OCI-LY1 (cell line): ENCODE data around the gene WDR82.

ENCODE experiments used
- H2AFZ ChIP-seq: fragments of 200-600 bp; sonication (generic), shearing (Covaris generic); 2 replicates; pipeline ENCODE4 v1.6.0; 2014; ENCODE audit warnings: antibody characterized with exemption, mild to moderate bottlenecking, low read length
- H3F3A ChIP-seq: fragments of 200-600 bp; sonication (generic), shearing (Covaris generic); 2 replicates; pipeline ENCODE4 v1.6.0; 2014; ENCODE audit warnings: mild to moderate bottlenecking, antibody characterized with exemption, low read length, moderate library complexity; ENCODE audit not compliant: insufficient read depth
- H3K27ac ChIP-seq: fragments of 200-600 bp; sonication (generic); 2 replicates; pipeline ENCODE4 v1.5.1; 2014; ENCODE audit warnings: low read length, mixed run types, mild to moderate bottlenecking, low read depth; ENCODE audit not compliant: poor library complexity, severe bottlenecking
- H3K27me3 ChIP-seq: fragments of 200-600 bp; sonication (generic); 2 replicates; pipeline ENCODE4 v1.6.0; 2014; ENCODE audit warnings: antibody characterized with exemption, mild to moderate bottlenecking, low read length, moderate library complexity; ENCODE audit not compliant: insufficient read depth
- H3K36me3 ChIP-seq: fragments of 200-600 bp; sonication (generic); 2 replicates; pipeline ENCODE4 v1.6.1; 2014; ENCODE audit warnings: mild to moderate bottlenecking, antibody characterized with exemption, low read length, moderate library complexity, mixed read lengths; ENCODE audit not compliant: insufficient read depth
- H3K4me1 ChIP-seq: fragments of 200-600 bp; sonication (generic); 2 replicates; pipeline ENCODE4 v1.5.1; 2014; ENCODE audit warnings: mild to moderate bottlenecking, low read length, moderate library complexity; ENCODE audit not compliant: insufficient read depth, severe bottlenecking
- H3K4me2 ChIP-seq: fragments of 200-600 bp; sonication (generic), shearing (Covaris generic); 2 replicates; pipeline ENCODE4 v1.6.1; 2014; ENCODE audit warnings: low read length
- H3K4me3 ChIP-seq: fragments of 200-600 bp; sonication (generic); 2 replicates; pipeline ENCODE4 v1.5.1; 2014; ENCODE audit warnings: low read length, low read depth, mild to moderate bottlenecking, mixed read lengths; ENCODE audit not compliant: poor library complexity, severe bottlenecking
- H3K79me2 ChIP-seq: fragments of 200-600 bp; shearing (Covaris generic); 2 replicates; pipeline ENCODE4 v1.6.1; 2016; ENCODE audit warnings: mixed run types, low read length, mixed read lengths; ENCODE audit not compliant: insufficient read depth
- H3K9ac ChIP-seq: fragments of 200-600 bp; sonication (generic), shearing (Covaris generic); 2 replicates; pipeline ENCODE4 v1.6.1; 2014; ENCODE audit warnings: mild to moderate bottlenecking, low read length, mixed read lengths
- H3K9me2 ChIP-seq: fragments of 200-600 bp; sonication (generic), shearing (Covaris generic); 2 replicates; pipeline ENCODE4 v1.6.1; 2014; ENCODE audit warnings: low read depth, mild to moderate bottlenecking, low read length, mixed read lengths
- H3K9me3 ChIP-seq: fragments of 200-600 bp; shearing (Covaris generic); 2 replicates; pipeline ENCODE4 v1.6.1; 2014; ENCODE audit warnings: low read length, mixed read lengths
- H4K20me1 ChIP-seq: fragments of 200-600 bp; sonication (generic), shearing (Covaris generic); 2 replicates; pipeline ENCODE4 v1.6.0; 2016; ENCODE audit warnings: mild to moderate bottlenecking, low read length; ENCODE audit not compliant: insufficient read depth
- EZH2 ChIP-seq: fragments of 200-600 bp; sonication (generic), shearing (Covaris generic); IDR thresholded peaks from 2 replicates; pipeline ENCODE4 v1.8.0; 2017; ENCODE audit warnings: borderline replicate concordance, mixed run types, mild to moderate bottlenecking, antibody characterized with exemption, low read length, moderate library complexity, mixed read lengths
- TF ChIP-seq, protein P1 (sequence below): fragments of 200-600 bp; sonication (generic), shearing (Covaris generic); IDR thresholded peaks from 2 replicates; pipeline ENCODE4 v1.5.1; 2017; ENCODE audit warnings: mild to moderate bottlenecking, antibody characterized with exemption, low read length, moderate library complexity, mixed read lengths

Gene WDR82

DNA sequence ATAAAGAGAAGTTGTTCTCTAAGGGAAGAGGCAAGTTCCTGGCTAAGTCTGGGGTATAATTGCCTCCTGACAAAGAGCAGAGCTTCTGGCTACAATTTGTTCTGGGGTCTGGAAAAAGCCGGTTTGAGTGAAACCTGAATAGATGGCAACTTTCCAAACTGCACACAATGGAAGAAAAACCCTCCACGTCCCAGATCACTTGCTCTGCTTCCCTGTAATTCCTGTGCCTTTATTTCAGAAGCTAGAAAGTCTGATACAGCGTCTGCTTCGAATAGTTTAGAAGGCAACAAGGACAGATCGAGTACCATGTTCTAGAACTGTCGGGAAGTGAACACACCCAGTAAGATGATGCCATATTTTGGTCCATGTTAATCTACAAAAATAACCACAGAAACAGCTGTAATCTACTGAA, 1.6 kb upstream of the WDR82 start:
- Histone ChIP-seq H3F3A (no peaks in the 10 kb centered on the region), H3K4me2 (no peak overlapping the region)
- no peak for TF ChIP-seq EZH2
- TF ChIP-seq, protein P1, sequence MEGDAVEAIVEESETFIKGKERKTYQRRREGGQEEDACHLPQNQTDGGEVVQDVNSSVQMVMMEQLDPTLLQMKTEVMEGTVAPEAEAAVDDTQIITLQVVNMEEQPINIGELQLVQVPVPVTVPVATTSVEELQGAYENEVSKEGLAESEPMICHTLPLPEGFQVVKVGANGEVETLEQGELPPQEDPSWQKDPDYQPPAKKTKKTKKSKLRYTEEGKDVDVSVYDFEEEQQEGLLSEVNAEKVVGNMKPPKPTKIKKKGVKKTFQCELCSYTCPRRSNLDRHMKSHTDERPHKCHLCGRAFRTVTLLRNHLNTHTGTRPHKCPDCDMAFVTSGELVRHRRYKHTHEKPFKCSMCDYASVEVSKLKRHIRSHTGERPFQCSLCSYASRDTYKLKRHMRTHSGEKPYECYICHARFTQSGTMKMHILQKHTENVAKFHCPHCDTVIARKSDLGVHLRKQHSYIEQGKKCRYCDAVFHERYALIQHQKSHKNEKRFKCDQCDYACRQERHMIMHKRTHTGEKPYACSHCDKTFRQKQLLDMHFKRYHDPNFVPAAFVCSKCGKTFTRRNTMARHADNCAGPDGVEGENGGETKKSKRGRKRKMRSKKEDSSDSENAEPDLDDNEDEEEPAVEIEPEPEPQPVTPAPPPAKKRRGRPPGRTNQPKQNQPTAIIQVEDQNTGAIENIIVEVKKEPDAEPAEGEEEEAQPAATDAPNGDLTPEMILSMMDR: no peak

GRCh38 chr3:52279596-52279995, 1.1 kb upstream of the WDR82 start:
- H3F3A ChIP-seq: no peaks in the 10 kb centered on the region
- peaks cover 35% of the 10 kb centered on the region for H3K4me1 ChIP-seq
- TF ChIP-seq, protein P1: no peak
- TF ChIP-seq EZH2: no peak
- H3K4me3 ChIP-seq: peak overlapping the region; percentile 92
- H2AFZ ChIP-seq: no peak overlapping the region
- H3K36me3 ChIP-seq: peaks cover 18% of the 10 kb centered on the region; the same call in 1 of the 2 replicates
- no peaks in the 10 kb centered on the region for H3K9me2 ChIP-seq
- H3K9ac ChIP-seq: peak overlapping the region; percentile 77; the same call in 1 of the 2 replicates
- H4K20me1 ChIP-seq: no peaks in the 10 kb centered on the region
- no peaks in the 10 kb centered on the region for H3K27me3 ChIP-seq
- peak overlapping the region; percentile 98 for H3K4me2 ChIP-seq
- no peaks in the 10 kb centered on the region for H3K9me3 ChIP-seq
- peaks cover 35% of the 10 kb centered on the region for H3K79me2 ChIP-seq
- no peak overlapping the region for H3K27ac ChIP-seq

More for the DNA sequence above, 1.6 kb upstream of the WDR82 start:
- peaks cover 13% of the 10 kb centered on the region; the same call in 1 of the 2 replicates for H3K36me3 ChIP-seq
- no peaks in the 10 kb centered on the region for H3K9me3 ChIP-seq
- H3K4me3 ChIP-seq: no peak overlapping the region
- no peaks in the 10 kb centered on the region for H3K27me3 ChIP-seq
- H3K4me1 ChIP-seq: peaks cover 34% of the 10 kb centered on the region
- no peaks in the 10 kb centered on the region for H4K20me1 ChIP-seq
- no peak overlapping the region for H3K27ac ChIP-seq
- peaks cover 30% of the 10 kb centered on the region for H3K79me2 ChIP-seq
- no peak overlapping the region for H3K9ac ChIP-seq
- no peaks in the 10 kb centered on the region for H3K9me2 ChIP-seq
- no peak overlapping the region for H2AFZ ChIP-seq

DNA sequence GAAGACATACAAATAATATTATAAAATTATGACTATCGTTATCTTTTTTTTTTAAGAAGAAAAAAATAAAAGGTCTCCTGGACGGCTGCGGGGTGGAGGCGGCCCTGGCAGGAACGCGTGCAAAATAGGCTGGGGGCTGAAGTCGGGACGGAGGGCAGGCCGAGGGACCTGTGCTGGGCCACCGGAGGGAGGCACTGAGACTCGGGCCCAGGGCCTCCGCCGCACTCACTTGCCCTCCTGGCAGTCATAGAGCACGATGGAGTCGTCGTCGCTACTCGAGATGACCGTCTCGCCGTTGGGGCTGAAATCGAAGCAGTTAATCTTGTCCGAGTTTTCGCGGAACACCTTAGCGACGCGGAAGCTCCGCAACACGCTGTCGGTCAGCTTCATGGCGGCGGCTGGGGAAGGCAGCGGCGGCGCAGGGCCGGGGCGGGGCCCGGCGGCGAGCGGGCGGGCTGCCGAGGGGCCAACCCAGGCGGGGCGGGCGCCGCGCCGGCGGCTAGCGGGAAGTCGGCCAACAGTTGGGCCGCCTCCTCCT, 408 bp downstream of the WDR82 start:
- Histone ChIP-seq H3K9me2 (no peaks in the 10 kb centered on the region), H3K9ac (peak overlapping the region; percentile 77), H3K27me3 (no peaks in the 10 kb centered on the region), H3K4me2 (peak overlapping the region; percentile 98), H3F3A (no peaks in the 10 kb centered on the region), H3K4me1 (peaks cover 42% of the 10 kb centered on the region), H4K20me1 (no peaks in the 10 kb centered on the region), H3K27ac (peak overlapping the region; percentile 81), H3K79me2 (peaks cover 50% of the 10 kb centered on the region), H3K4me3 (peak overlapping the region; percentile 92), H3K36me3 (peaks cover 33% of the 10 kb centered on the region), H2AFZ (no peak overlapping the region), H3K9me3 (no peaks in the 10 kb centered on the region)
- no peak for TF ChIP-seq EZH2
- TF ChIP-seq, protein P1: peak; percentile 28; the same call in 1 of the 2 replicates
